ENCODE results near the gene APOA1. TPM values are rescaled to one million over a fixed set of nuclear protein-coding genes. Genes with fewer than 3 reads are reported as not detected.
"Not testable (repeated sequence)": the region's sequence is repeated elsewhere in the genome, so short reads cannot be mapped to it uniquely, and the experiment has no call there.

Gene APOA1
- polyA plus RNA-seq, 4 donors: 99.5 to 171 (median 133) TPM

DNA sequence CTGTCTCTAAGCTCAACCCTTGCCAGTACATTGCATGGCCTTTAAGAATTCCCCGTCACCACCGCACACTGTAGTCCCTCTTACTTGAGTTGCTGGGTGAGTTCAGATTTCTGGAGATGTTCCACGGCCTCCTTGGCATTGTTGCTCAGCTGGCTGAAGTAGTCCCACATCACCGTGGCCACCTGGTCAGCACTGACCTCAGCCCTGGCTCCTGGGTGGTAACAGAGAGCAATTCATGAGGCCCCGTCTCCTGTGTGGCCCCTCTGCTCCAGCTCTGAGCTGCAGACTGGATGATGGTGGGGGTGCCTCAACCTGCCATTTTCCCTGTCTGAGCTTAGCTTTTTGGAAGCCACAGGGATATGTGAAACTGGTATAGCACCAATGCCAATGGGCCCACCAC is 14.8 kb downstream of the APOA1 start:
- DNase-seq (ENCODE audit: low read depth in 4 of 4, low spot score in 2 of 4): no peak

DNA sequence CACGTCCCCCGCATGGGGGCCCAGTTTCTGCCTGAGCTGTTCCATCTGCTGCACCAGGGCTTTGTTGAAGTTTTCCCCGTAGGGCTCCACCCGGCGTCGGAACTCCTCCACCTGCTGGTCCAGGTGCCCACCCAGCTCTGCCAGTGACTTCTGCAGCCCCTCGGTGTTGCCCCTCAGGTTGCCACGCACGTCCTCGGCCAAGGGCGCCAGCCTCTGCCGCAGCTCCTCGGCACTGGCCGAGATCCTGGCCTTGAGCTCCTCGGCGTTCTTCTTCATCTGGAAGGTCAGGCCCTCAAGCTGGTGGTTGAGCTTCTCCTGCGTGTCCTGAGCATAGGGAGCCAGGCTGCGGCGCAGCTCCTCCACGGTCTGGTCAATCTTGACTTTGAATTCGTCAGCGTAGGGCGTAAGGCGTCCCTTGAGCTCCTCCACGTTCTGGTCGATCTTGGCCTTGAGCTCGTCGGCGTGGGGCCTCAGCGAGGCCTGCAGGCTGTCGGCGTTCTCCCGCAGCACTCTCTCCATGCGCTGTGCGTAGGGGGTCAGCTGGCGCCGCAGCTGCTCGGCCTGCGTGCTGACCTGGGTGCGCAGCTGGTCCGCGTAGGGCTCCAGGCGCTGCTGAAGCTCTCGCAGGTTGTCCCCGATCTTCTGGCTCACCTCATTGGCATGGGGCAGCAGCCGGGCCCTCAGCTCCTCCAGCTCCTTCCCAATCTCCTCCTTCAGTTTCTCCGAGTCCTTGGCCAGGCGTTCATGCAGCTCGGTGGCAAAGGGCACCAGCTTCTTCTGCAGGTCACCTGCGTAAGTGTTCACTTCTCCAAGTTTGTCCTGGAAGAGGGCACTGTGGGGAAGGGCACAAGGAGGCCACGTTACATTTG is 16.1 kb downstream of the APOA1 start:
- DNase-seq (ENCODE audit: low read depth in 4 of 4, low spot score in 2 of 4): no peak

DNA sequence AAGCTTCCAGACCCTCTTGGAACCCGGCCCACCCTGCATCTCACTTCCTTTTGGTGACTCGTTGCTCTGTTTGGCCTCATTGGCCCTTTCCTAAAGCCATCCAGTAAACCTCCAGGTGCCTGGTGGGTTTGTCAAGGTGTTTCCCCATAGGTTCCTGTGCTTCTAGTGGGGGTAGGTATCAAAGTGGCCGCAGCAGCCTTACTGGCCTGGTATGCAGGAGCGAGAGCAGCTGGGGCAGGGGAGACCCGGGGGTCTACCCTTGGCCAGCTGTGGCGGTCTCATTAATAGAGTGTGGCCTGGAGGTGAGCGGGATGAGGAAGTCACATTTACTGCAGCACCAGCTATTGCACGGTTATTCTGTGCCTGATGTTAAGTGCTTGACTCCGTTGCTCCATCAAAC is 18.4 kb downstream of the APOA1 start:
- DNase-seq (ENCODE audit: low read depth in 4 of 4, low spot score in 2 of 4): no peak

- DNase-seq (ENCODE audit: low read depth in 4 of 4, low spot score in 2 of 4): no peak
Observed at GRCh38 chr11:116814502-116814901, 22.9 kb downstream of the APOA1 start.

DNA sequence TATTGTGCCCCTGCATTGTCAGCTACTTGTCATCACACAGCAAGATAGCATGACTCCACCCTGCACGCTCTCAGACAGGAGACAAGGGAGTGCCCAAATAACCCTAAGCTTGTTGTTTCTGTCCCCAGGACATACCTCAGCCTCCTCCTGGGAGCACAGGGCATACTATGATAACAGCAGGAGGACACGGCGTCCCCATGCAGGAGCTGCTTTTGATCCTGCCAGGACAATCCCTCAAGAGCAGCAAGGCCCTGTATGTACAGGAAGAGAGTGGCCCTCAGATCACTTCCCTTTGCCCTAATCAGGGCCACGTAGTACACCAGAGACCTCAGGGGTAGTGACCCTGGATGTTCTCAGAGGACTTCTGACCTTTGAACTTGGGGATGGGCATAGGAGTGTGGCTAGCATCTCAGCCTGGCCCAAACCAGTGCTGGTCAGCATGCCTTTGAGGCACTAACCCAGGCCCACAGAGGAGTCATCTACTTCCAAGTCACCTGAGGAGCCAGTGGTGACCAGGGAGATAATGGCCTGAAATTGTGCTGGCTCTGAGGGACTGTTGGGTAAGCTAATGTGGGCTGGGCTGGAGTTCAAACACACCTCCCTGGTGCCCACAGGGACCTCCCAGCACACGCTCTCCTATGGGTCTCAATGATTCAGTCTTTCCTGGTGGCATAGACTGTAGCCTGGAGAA is 23.5 kb downstream of the APOA1 start:
- DNase-seq (ENCODE audit: low read depth in 4 of 4, low spot score in 2 of 4): no peak

DNA sequence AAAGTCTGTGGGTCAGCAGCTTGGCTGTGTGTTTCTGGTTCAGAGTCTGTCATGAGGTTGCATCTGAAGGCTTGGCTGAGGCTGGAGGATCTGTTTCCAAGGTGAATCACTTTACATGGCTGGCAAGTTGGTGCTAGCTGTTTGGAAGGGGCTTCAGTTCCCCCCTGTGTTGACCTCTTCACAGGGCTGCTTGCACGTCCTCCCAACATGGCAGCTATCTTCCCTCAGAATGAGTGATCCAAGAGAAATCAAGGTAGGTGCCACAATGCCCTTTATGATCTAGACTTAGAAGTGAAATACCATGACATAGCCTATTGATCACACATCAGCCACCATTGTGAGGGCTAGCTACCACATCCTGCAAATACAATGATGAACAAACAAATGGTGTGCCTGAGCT is 24.3 kb downstream of the APOA1 start:
- no peak for DNase-seq (ENCODE audit: low read depth in 4 of 4, low spot score in 2 of 4)

GRCh38 chr11:116812109-116812508 is 25.3 kb downstream of the APOA1 start:
- no peak for DNase-seq (ENCODE audit: low read depth in 4 of 4, low spot score in 2 of 4)

- no peak for DNase-seq (ENCODE audit: low read depth in 4 of 4, low spot score in 2 of 4)
Observed at GRCh38 chr11:116811194-116811593, 26.2 kb downstream of the APOA1 start.

- no peak for DNase-seq (ENCODE audit: low read depth in 4 of 4, low spot score in 2 of 4)
Observed at GRCh38 chr11:116808262-116809175, 28.9 kb downstream of the APOA1 start.

GRCh38 chr11:116807601-116808261 is 29.7 kb downstream of the APOA1 start:
- DNase-seq (ENCODE audit: low read depth in 4 of 4, low spot score in 2 of 4): no peak

DNA sequence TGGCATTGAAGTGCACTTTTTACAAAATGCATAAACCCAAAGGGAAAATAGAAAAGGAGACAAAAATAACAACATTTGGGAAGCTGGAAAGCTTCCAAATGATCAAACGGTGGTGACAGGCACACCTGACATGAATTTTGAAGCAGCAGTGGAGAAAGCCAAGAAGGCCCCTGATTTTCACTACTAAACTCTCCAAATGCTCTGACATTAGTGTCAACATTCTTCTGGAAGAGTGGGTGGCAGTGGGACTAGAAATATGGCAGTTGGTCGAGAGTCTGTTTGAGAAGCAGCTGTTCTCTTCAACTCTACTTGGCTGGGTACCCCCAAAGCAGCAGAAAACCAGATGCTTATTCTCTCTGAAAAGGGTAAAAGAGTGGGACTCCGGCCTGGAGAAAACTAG is 33.4 kb downstream of the APOA1 start:
- DNase-seq (ENCODE audit: low read depth in 4 of 4, low spot score in 2 of 4): no peak

- not testable (repeated sequence) for DNase-seq (ENCODE audit: low read depth in 4 of 4, low spot score in 2 of 4)
Observed at GRCh38 chr11:116801662-116802061, 35.8 kb downstream of the APOA1 start.

DNA sequence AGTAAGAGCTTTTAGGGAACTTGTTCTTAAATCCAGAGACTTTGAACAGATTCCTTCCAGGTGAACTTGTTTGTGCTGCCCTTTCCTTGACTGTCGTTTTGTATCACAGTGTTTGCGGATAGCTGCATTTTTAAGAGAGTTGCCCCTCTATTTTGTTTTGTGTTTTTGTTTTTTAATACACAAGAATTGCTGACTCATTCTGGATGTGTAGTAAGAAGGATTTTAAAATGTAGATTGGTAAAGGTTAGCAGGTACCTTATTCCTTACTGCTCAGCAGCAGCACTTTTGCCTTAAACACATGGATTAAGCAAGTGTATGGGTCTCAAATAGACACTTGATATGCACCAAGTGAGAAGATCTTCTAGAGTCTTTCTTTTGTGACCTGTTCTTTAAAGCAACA is 36.8 kb downstream of the APOA1 start:
- DNase-seq (ENCODE audit: low read depth in 4 of 4, low spot score in 2 of 4): no peak

DNA sequence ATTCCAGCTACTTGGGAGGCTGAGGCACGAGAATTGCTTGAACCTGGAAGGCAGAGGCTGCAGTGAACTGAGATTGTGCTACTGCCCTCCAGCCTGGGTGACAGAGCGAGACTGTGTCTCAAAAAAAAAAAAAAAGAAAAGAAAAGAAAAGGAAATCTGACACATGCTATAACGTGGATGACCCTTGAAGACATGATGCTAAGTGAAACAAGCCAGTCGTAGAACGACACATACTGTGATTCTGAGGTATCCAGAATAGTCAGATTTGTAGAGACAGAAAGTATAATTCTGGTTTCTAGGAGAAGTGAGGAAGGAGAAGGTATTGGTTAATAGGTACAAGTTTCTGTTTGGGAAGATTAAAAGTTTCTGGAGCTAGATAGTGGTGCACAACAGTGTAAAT is 39.1 kb downstream of the APOA1 start:
- DNase-seq (ENCODE audit: low read depth in 4 of 4, low spot score in 2 of 4): no peak

GRCh38 chr11:116797816-116798215 is 39.6 kb downstream of the APOA1 start:
- DNase-seq (ENCODE audit: low read depth in 4 of 4, low spot score in 2 of 4): no peak

DNA sequence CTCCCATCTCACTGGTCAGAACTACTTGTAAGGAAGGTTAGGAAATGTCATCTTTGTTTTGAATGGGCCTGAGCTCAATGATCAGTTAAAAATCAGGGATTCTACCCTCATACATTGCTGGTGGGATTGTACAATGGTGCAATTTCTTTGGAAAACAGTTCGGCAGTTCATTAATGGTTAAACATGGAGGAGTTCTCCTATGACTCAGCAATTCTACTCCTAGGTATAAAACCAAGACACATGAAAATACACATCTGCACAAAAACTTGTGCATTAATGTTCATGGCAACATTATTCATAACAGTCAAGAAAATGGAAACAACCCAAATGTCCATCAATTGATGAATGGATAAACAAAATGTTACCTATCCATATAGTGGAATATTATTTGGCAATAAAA is 40.9 kb downstream of the APOA1 start:
- DNase-seq (ENCODE audit: low read depth in 4 of 4, low spot score in 2 of 4): no peak

DNA sequence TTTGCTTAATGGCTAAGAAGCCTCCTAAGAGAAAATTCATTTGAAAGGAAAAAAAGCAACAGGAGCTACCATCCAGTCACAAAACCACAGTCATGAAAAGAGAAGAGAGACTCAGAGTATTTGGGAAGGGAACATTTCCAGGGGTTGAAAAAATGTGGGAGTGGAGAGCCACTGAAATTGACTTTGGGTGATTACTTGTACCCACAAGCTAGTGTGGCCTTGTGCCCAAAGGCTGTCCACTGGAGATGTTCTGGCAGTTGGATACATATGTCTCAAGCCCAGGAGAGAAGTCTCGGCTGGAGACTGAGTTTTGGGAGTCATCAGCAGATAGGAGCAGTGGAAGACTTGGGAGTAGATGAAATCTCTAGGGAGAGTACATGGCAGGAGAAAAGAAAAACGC is 42.6 kb downstream of the APOA1 start:
- no peak for DNase-seq (ENCODE audit: low read depth in 4 of 4, low spot score in 2 of 4)

GRCh38 chr11:116793772-116794097 is 43.7 kb downstream of the APOA1 start:
- DNase-seq (ENCODE audit: low read depth in 4 of 4, low spot score in 2 of 4): no peak

GRCh38 chr11:116792869-116793771 is 44.3 kb downstream of the APOA1 start:
- DNase-seq (ENCODE audit: low read depth in 4 of 4, low spot score in 2 of 4): no peak

Measured in left renal cortex interstitium (tissue), 4 donors.